Prostate gland (tissue), 2 donors: ENCODE results near the gene UBA7. TPM values are rescaled to one million over a fixed set of nuclear protein-coding genes. Genes with fewer than 3 reads are reported as not detected.

Experiments used
- DNase-seq: peaks from one replicate; pipeline ENCODE4 v3.0.0-alpha.2; 2019; ENCODE audit warnings: low spot score
- H3K27ac ChIP-seq, 2 donors: fragments of 200-600 bp; sonication (generic); 2 replicates each; pipeline ENCODE4 v1.5.1; 2017 to 2019
- H3K27me3 ChIP-seq: fragments of 200-600 bp; sonication (generic); replicated peaks from 2 replicates; pipeline ENCODE4 v1.5.1; 2019; ENCODE audit not compliant: insufficient read depth
- H3K36me3 ChIP-seq, 2 donors: fragments of 200-600 bp; sonication (generic); 1 replicate in 1 of 2; 2 replicates in 1 of 2; pipeline versions ENCODE4 v1.5.1 to v1.8.1; 2017 to 2019
- H3K4me1 ChIP-seq: fragments of 200-600 bp; sonication (generic); replicated peaks from 2 replicates; pipeline ENCODE4 v1.5.1; 2019
- H3K4me3 ChIP-seq, 2 donors: fragments of 200-600 bp; sonication (generic); 2 replicates each; pipeline ENCODE4 v1.5.1; 2017 to 2019
- H3K9me3 ChIP-seq: fragments of 200-600 bp; sonication (generic); 2 replicates; pipeline ENCODE4 v1.5.1; 2017
- POLR2A ChIP-seq: fragments of 450-650 bp; IDR thresholded peaks from one replicate; pipeline ENCODE4 v1.6.1; 2016; ENCODE audit warnings: antibody characterized with exemption, mild to moderate bottlenecking
- POLR2AphosphoS5 ChIP-seq: sonication (generic); formaldehyde crosslinking; IDR thresholded peaks from one replicate; pipeline ENCODE4 v1.6.1; 2017; ENCODE audit warnings: antibody characterized with exemption
- WGBS: methylation state at CpG from one replicate; pipeline ENCODE4 v1.1.5; 2018; 5-methylcytosine and 5-hydroxymethylcytosine counted together
- intact Hi-C: fragments of 100-400 bp; cut with DNase I; formaldehyde crosslinking; loops from one replicate; pipeline ENCODE4 v1.14.2; 2022
- total RNA-seq, 2 donors: library from RNA; depleted of rRNA; stranded (reverse); fragments of >200 nt; gene quantifications; one replicate each; pipeline ENCODE4 v1.1.0, GENCODE V29; 2016
- TF ChIP-seq, protein P1 (sequence below), 4 experiments: fragments of 200-600 bp in 2 of 4; fragments of 450-650 bp in 2 of 4; sonication (generic) in 2 of 4; IDR thresholded peaks; 1 replicate in 3 of 4; 2 replicates in 1 of 4; pipeline ENCODE4 v1.5.1; 2016 to 2019; ENCODE audit warnings: antibody characterized with exemption in 4 of 4, mild to moderate bottlenecking in 2 of 4, moderate library complexity in 2 of 4

UBA7 gene
- total RNA-seq, 2 donors from 2014 or later: 50.5 to 96.9 TPM

DNA sequence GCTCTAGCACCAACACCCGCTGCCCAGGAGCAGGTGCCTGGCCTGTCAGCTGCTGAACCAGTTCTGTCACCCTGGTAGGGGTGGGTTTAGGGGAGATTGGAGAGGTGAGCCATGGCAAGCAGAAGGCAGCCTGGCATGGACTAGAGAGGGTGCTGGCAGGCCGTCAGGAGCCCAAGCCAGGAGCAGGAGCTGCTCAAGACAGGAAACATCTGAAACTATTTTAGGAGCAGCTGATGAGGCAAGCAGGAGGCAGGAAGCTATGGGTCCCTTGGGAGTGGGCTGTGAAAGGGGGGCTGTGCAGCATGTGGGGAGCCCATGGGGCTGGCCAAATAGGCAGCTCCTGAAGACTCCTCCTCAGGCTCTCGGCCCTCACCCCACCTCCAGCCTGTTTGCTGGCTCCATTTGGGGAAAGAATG, 8.4 kb downstream of the UBA7 start:
- H3K27ac ChIP-seq: peak overlapping the region; percentile 85 to 89
- DNase-seq: peak; percentile 89
- H3K4me3 ChIP-seq: no peak overlapping the region
- intact Hi-C loops: no loop called here
- H3K4me1 ChIP-seq: peaks cover 21% of the 10 kb centered on the region
- TF ChIP-seq POLR2AphosphoS5: peak; percentile 92
- TF ChIP-seq POLR2A: peak; percentile 29
- TF ChIP-seq, protein P1, sequence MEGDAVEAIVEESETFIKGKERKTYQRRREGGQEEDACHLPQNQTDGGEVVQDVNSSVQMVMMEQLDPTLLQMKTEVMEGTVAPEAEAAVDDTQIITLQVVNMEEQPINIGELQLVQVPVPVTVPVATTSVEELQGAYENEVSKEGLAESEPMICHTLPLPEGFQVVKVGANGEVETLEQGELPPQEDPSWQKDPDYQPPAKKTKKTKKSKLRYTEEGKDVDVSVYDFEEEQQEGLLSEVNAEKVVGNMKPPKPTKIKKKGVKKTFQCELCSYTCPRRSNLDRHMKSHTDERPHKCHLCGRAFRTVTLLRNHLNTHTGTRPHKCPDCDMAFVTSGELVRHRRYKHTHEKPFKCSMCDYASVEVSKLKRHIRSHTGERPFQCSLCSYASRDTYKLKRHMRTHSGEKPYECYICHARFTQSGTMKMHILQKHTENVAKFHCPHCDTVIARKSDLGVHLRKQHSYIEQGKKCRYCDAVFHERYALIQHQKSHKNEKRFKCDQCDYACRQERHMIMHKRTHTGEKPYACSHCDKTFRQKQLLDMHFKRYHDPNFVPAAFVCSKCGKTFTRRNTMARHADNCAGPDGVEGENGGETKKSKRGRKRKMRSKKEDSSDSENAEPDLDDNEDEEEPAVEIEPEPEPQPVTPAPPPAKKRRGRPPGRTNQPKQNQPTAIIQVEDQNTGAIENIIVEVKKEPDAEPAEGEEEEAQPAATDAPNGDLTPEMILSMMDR (IDR thresholded peaks at IDR 0.05): no peak
- H3K9me3 ChIP-seq: no peaks in the 10 kb centered on the region
- no peaks in the 10 kb centered on the region for H3K36me3 ChIP-seq
- 8% methylated on average over 3 of the region's 3 CpGs for WGBS
- H3K27me3 ChIP-seq: no peaks in the 10 kb centered on the region

DNA sequence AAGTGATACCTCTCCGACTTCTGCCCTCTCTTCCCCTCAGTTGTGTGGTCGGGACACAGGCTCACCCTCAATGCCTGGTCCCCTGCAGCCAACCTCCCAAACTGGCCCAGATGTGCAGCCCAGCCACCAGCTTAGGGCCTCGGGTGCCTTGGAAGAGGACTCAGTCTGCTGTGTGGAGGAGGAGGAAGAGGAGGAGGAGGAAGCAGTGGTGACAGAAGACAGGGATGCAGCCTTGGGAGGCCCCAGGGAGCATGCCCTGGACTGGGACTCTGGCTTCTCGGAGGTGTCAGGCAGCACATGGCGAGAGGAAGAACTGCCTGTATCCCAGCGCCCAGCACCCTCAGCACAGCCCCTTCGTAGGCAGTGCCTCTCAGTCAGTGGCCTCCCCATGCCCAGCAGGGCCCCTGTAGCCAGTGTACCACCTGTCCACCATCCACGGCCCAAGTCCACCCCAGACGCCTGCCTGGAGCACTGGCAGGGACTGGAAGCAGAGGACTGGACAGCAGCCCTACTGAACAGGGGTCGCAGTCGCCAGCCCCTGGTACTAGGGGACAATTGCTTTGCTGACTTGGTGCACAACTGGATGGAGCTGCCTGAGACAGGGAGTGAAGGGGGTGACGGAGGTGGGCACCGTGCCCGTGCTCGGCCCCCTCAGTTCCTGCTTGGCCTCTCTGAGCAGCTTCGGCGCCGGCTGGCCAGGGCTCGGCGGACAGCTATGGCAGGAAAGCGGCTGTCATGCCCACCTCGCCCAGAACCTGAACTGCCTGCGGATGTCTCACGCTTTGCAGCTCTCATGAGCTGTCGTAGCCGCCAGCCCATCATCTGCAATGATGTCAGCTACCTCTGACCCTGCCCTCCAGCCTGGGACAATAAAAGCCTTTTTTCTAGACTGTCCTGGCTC, 9.4 kb downstream of the UBA7 start:
- H3K4me1 ChIP-seq: peaks cover 21% of the 10 kb centered on the region
- no peak for DNase-seq
- 30% methylated on average over 21 of the region's 26 CpGs for WGBS

DNA sequence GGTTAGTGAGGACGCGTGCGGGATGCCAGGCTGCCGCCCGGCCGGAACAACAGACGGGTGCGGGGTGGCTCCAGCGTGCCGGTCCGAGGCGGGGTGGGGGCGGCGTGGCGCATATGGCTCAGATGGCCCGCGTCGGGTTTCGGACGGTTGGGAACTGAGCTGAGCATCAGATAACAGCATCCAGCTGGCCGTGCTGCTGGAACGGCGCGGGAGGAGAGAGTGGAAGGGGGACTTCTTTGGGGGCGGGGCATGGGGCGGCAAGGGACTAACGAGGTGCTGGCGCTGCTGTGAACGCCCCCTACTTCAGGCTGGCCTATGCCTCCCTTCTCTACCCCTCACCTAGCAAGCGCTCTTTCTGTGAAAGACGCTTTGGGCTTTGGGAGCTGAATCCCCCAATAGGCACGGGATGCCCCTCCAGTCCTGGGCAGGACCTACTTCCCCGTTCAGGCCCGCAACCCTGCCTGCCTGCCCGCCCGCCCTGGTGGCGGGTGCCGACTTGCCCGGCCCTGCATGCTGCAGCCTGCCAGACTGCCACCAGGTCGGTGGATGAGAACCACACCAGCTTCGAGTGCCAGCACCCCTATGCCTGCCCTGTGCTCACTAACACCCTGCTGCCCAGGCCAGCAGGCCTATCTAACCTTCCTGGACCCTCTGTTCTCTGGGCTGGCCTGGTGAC, 10.2 kb downstream of the UBA7 start:
- H3K27me3 ChIP-seq: no peaks in the 10 kb centered on the region
- intact Hi-C loops: loop anchor here (2.0 kb wide), 1 partner anchor 101 kb away; no protein-coding TSS in a partner anchor
- H3K9me3 ChIP-seq: no peaks in the 10 kb centered on the region
- H3K27ac ChIP-seq: peak overlapping the region; percentile 85 to 89
- TF ChIP-seq POLR2A (peak; percentile 25), POLR2AphosphoS5 (peak; percentile 45)
- TF ChIP-seq, protein P1 (IDR thresholded peaks at IDR 0.05): peak in 2 of 4 experiments; percentile 37 to 51
- peaks cover 21% of the 10 kb centered on the region for H3K4me1 ChIP-seq
- peak; percentile 78 for DNase-seq
- H3K36me3 ChIP-seq: no peaks in the 10 kb centered on the region
- WGBS: 2% methylated on average over 39 of the region's 41 CpGs
- peak overlapping the region; percentile 50 to 70 for H3K4me3 ChIP-seq

More for the DNA sequence above, 9.4 kb downstream of the UBA7 start:
- Histone ChIP-seq H3K27ac (peak overlapping the region; percentile 85 to 89), H3K27me3 (no peaks in the 10 kb centered on the region), H3K9me3 (no peaks in the 10 kb centered on the region), H3K36me3 (no peaks in the 10 kb centered on the region), H3K4me3 (peak overlapping the region; percentile 50 to 70)
- TF ChIP-seq POLR2A (no peak), POLR2AphosphoS5 (no peak)
- TF ChIP-seq, protein P1 (IDR thresholded peaks at IDR 0.05): no peak
- intact Hi-C loops: no loop called here

DNA sequence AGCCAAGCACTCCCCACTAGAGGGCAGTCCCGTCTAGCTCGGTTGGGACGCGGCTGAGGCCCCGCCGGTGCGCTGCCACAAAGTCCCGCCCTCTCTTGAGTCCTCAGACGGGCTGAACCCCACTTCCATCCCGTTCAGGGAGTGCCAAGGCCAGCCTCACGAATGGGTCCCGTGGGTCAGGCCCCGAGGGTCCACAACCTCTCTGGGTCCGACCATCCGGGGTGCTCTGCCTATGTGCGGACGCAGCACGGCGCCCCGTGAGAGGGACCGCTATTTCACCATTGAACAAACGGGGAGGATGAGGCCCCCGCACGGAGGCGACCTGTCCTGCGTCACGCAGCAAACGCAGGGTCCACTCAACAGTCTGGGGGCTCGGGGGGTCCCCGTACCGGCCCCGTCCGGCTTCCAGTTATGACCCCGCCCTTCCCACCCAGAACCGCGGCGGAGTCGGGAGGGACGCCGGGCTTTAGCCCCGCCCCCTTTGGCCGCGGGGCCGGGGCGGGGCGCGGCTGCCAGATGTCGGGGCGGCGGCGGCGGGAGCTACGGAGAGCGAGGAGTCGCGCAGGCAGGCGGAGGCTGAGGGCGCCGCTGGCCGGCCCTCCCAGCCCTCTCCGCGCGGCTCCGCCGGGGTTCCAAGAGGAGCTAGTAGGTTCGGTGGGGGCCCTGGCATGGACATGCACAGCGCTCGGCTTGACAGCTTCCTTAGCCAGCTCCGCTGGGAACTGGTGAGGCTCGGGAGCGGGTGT, 10.9 kb downstream of the UBA7 start, which contains the start of gene INKA1:
INKA1 (plus strand) TSS at position 543 of the 746 bp plus-strand sequence; CDS start at position 675, 132 bp downstream.
- Histone ChIP-seq H3K4me1 (peaks cover 21% of the 10 kb centered on the region), H3K27me3 (no peaks in the 10 kb centered on the region), H3K27ac (peak within 1 kb of the TSS; percentile 85 to 89), H3K9me3 (no peaks in the 10 kb centered on the region), H3K4me3 (peak within 1 kb of the TSS; percentile 50 to 70), H3K36me3 (no peaks in the 10 kb centered on the region)
- intact Hi-C loops: loop anchor here (1.0 to 2.0 kb wide), 2 partner anchors 36 to 102 kb away; no protein-coding TSS in a partner anchor
- WGBS: 1% methylated on average over 14 of the region's 71 CpGs
- TF ChIP-seq, protein P1 (IDR thresholded peaks at IDR 0.05): peak; percentile 73 to 96 (median 92)
- peak; percentile 47 for TF ChIP-seq POLR2AphosphoS5
- peak; percentile 82 for TF ChIP-seq POLR2A
- DNase-seq: peak; percentile 89
